Lower leg skin (tissue), 4 donors: Measurements from ENCODE around the gene PIP4K2C. TPM values are rescaled to one million over a fixed set of nuclear protein-coding genes. Genes with fewer than 3 reads are reported as not detected.

ENCODE experiments used
- DNase-seq, 2 donors: peaks; one replicate each; pipeline ENCODE4 v3.0.0-alpha.2; 2019; ENCODE audit warnings: low spot score in 2 of 2
- H3K4me3 ChIP-seq: fragments of 200-600 bp; sonication (generic); 2 replicates; pipeline ENCODE4 v1.5.1; 2017; ENCODE audit warnings: mild to moderate bottlenecking, low read depth; ENCODE audit not compliant: poor library complexity, severe bottlenecking
- CTCF ChIP-seq, 3 donors: fragments of 450-650 bp; IDR thresholded peaks; one replicate each; pipeline ENCODE4 v1.5.1; 2016; ENCODE audit warnings: antibody characterized with exemption in 3 of 3, mild to moderate bottlenecking in 3 of 3, moderate library complexity in 2 of 3
- POLR2A ChIP-seq, 2 donors: fragments of 450-650 bp; IDR thresholded peaks; one replicate each; pipeline ENCODE4 v1.6.1; 2016 to 2017; ENCODE audit warnings: antibody characterized with exemption in 2 of 2, mild to moderate bottlenecking in 1 of 2, moderate library complexity in 1 of 2
- WGBS, 2 donors: methylation state at CpG; one replicate each; pipeline ENCODE4 v1.1.5; 2018; 5-methylcytosine and 5-hydroxymethylcytosine counted together
- intact Hi-C: fragments of 100-400 bp; cut with DNase I; formaldehyde crosslinking; loops from one replicate; pipeline ENCODE4 v1.15.0; 2023; ENCODE audit warnings: low total_unique reads
- total RNA-seq, 4 donors: library from RNA; depleted of rRNA; stranded (reverse); fragments of >200 nt; gene quantifications; one replicate each; pipeline ENCODE4 v1.1.0, GENCODE V29; 2016

Gene PIP4K2C
- total RNA-seq, 4 donors from 2014 or later, result 29.1 to 48.9 (median 39.1) TPM

- 58 to 64% methylated on average over 2 of the region's 2 CpGs for WGBS, 2 donors
- TF ChIP-seq POLR2A (IDR thresholded peaks at IDR 0.05) (no peak), CTCF (IDR thresholded peaks at IDR 0.05) (no peak)
- DNase-seq, result no peak
- H3K4me3 ChIP-seq, result no peak overlapping the region
- intact Hi-C loops, result no loop called here
Measured at GRCh38 chr12:57592551-57593165, 1.7 kb downstream of the PIP4K2C start.

- DNase-seq, result no peak
- WGBS, 2 donors, result 75 to 87% methylated on average over 4 of the region's 4 CpGs
- TF ChIP-seq CTCF (IDR thresholded peaks at IDR 0.05), result no peak
- TF ChIP-seq POLR2A (IDR thresholded peaks at IDR 0.05), result no peak
- no peak overlapping the region for H3K4me3 ChIP-seq
- intact Hi-C loops, result no loop called here
Measured at GRCh38 chr12:57593187-57593586, 2.2 kb downstream of the PIP4K2C start.

- no peak for DNase-seq
- WGBS, 2 donors, result 58 to 65% methylated on average over 2 of the region's 2 CpGs
- TF ChIP-seq POLR2A (IDR thresholded peaks at IDR 0.05) (no peak), CTCF (IDR thresholded peaks at IDR 0.05) (no peak)
- H3K4me3 ChIP-seq, result no peak overlapping the region
- intact Hi-C loops, result no loop called here
Measured at GRCh38 chr12:57600395-57600794, 9.4 kb downstream of the PIP4K2C start.

- TF ChIP-seq CTCF (IDR thresholded peaks at IDR 0.05), result no peak
- no peak for TF ChIP-seq POLR2A (IDR thresholded peaks at IDR 0.05)
- intact Hi-C loops, result no loop called here
- DNase-seq, result no peak
- H3K4me3 ChIP-seq, result no peak overlapping the region
Measured at GRCh38 chr12:57602544-57602943, 11.6 kb downstream of the PIP4K2C start.

GRCh38 chr12:57603324-57603723 is 12.3 kb downstream of the PIP4K2C start:
- intact Hi-C loops, result no loop called here
- H3K4me3 ChIP-seq, result no peak overlapping the region
- DNase-seq, result no peak
- WGBS, 2 donors, result 52% methylated on average over 2 of the region's 2 CpGs
- TF ChIP-seq POLR2A (IDR thresholded peaks at IDR 0.05) (no peak), CTCF (IDR thresholded peaks at IDR 0.05) (no peak)

GRCh38 chr12:57603815-57604453 is 12.9 kb downstream of the PIP4K2C start:
- no peak overlapping the region for H3K4me3 ChIP-seq
- intact Hi-C loops, result no loop called here
- 12 to 14% methylated on average over 6 of the region's 6 CpGs for WGBS, 2 donors
- TF ChIP-seq CTCF (IDR thresholded peaks at IDR 0.05) (no peak), POLR2A (IDR thresholded peaks at IDR 0.05) (no peak)
- DNase-seq, result peak in 1 of 2 donors; percentile 48
